Eye (tissue), 1 donor: ENCODE results near the gene CADM2.
A peak's percentile ranks its signal among the peaks of the same experiment; 100 is the strongest.
"Not testable (repeated sequence)": the region's sequence is repeated elsewhere in the genome, so short reads cannot be mapped to it uniquely, and the experiment has no call there.

Experiments used
- DNase-seq: peaks from one replicate; pipeline ENCODE4 v3.0.0-alpha.2; 2015

CADM2 gene

GRCh38 chr3:85495602-85496001 lies 536.8 kb downstream of the CADM2 start:
- no peak for DNase-seq

GRCh38 chr3:85498177-85498576 lies 539.4 kb downstream of the CADM2 start:
- no peak for DNase-seq

GRCh38 chr3:85502148-85502875 lies 543.5 kb downstream of the CADM2 start:
- no peak for DNase-seq

GRCh38 chr3:85504129-85504784 lies 545.5 kb downstream of the CADM2 start:
- DNase-seq: not testable (repeated sequence)

- not testable (repeated sequence) for DNase-seq
These were observed 546.2 kb downstream of the CADM2 start for GRCh38 chr3:85504785-85505511.

- DNase-seq: not testable (repeated sequence)
These were observed 548.3 kb downstream of the CADM2 start for GRCh38 chr3:85507052-85507451.

- no peak for DNase-seq
These were observed 549.9 kb downstream of the CADM2 start for GRCh38 chr3:85508659-85509058.

- DNase-seq: no peak
These were observed 557.4 kb downstream of the CADM2 start for GRCh38 chr3:85516146-85516545.

GRCh38 chr3:85524104-85524503 lies 565.3 kb downstream of the CADM2 start:
- no peak for DNase-seq

GRCh38 chr3:85525264-85525663 lies 566.5 kb downstream of the CADM2 start:
- DNase-seq: no peak

- DNase-seq: no peak
These were observed 574.8 kb downstream of the CADM2 start for GRCh38 chr3:85533586-85533985.

- DNase-seq: no peak
These were observed 576.7 kb downstream of the CADM2 start for GRCh38 chr3:85535517-85535916.

- DNase-seq: no peak
These were observed 580.4 kb downstream of the CADM2 start for GRCh38 chr3:85539232-85539631.

GRCh38 chr3:85554153-85554552 lies 595.4 kb downstream of the CADM2 start:
- DNase-seq: no peak

- peak; percentile 22 for DNase-seq
These were observed 601.4 kb downstream of the CADM2 start for GRCh38 chr3:85560088-85560785.

- peak; percentile 31 for DNase-seq
These were observed 608.4 kb downstream of the CADM2 start for GRCh38 chr3:85567071-85567676.

GRCh38 chr3:85570819-85571218 lies 612.0 kb downstream of the CADM2 start:
- no peak for DNase-seq

- no peak for DNase-seq
These were observed 613.0 kb downstream of the CADM2 start for GRCh38 chr3:85571835-85572234.

GRCh38 chr3:85572426-85572825 lies 613.6 kb downstream of the CADM2 start:
- DNase-seq: no peak

- DNase-seq: no peak
These were observed 614.2 kb downstream of the CADM2 start for GRCh38 chr3:85572978-85573377.

- DNase-seq: no peak
These were observed 615.4 kb downstream of the CADM2 start for GRCh38 chr3:85574006-85574705.

GRCh38 chr3:85576091-85576690 lies 617.4 kb downstream of the CADM2 start:
- peak; percentile 80 for DNase-seq
